HG03139 (cell line): Measurements from ENCODE around the gene B4GALT1.

Experiments used
- ATAC-seq: cut with Tn5 transposase; IDR thresholded peaks from one replicate; pipeline ENCODE4 v1.9.1; 2021; ENCODE audit not compliant: unreplicated experiment

The B4GALT1 gene

DNA sequence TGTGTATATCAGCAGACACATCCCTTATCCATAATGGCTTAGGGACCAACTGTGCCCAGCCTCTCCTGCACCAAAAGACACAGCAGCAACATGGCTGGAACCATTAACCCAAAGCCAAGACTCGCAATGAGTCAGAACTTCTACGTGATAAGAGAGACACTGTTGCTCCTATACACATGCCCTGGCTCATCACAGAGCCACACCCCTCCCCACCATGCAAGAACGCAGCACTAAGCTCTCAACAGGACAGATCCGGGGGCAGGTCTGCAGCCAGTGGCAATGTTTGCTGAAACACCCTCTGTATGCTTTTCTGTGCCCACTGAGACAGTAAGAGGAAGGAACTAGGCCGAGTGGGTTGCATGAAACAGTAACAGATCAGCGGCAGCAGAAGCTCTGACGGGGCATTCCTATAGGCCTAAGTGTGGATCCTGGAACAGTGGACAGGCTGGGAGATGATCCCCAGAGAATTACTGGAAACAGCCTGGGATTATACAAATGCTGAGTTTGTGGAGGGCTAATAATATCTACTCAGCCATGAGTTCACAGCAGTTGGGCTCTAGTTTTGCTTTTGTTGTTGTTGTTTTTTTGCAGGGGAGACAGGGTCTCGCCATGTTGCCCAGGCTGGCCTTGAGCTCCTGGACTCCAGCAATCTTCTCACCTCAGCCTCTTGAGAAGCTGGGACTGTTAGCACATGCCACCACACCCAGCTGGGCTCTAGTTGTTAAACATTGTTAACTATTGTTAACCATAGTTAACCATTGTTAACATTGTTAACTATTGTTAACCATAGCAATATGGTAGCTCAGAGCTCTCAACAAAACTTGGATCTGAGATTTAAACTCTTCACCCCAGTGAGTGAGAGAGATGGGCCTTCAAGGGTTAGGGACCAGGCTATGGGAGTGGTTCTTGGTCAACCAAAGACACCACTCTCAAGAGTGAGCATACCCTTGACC, 41.0 kb downstream of the B4GALT1 start:
- no peak for ATAC-seq

DNA sequence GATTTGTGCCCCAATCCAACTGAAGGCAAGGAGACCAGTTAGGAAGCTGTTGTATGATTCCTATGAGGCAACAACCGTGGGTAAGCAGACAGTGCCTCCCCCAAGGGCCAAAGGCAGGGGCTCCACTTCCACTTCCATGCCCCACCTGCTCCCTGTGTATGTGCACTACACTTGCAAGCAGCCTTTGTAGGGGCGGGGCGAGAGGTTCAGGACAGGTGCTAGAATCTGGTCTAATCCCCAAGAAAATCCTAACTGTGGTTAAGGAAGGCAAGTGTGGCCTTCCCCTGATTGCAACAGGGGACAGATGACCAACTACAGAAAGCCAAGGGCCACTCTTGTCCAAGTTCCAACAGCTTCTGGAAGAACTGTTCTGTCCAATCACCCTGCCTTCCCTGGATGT, 41.7 kb downstream of the B4GALT1 start:
- no peak for ATAC-seq

DNA sequence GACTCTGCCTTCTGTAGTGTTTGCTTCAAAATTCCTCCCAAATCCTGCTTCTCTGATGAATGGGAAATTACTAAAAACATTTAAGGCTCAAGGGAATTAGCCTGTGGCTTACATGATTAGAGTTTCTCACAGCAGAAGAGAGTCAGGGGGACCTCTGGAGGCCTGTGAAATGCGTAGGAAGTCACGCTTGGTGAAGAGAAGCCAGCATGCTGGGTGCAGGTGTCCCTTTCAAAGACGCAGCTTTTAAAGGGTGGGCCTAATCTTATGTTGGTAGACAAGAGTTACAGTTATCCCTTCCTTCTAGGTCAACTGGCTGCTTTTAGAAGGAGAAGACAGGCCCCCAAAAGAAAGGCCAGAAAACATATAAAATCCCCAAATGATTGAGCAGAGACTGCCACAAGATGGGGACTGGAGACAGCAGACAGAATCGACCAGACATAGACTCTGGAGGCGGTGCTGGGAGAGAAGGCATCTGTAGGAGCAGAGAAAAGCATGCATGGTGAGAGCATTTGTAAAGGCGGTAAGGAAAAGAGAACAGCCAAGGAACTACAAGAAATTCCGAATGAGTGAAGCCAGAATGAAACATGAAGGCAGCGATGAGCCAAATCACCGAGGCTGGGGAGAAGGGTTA, 42.3 kb downstream of the B4GALT1 start:
- no peak for ATAC-seq

DNA sequence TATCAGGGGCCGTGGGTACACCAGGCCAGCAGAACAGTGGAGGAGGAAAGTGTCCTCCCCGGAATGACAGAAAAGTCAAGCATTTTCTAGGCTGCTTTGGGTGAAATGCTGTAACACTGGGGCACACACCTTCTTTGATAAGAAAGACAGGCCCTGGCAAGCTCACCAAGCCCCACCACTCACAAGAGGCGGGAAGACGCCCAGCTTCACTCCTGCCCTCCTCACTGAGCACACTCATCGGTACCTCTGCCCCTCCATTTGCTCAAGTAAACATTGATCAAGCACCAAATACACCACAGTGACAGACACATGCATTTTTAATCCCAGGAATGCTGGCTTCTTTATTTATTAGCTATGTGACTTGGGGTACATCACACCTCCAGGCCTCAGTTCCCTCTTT, 43.1 kb downstream of the B4GALT1 start:
- ATAC-seq = no peak

DNA sequence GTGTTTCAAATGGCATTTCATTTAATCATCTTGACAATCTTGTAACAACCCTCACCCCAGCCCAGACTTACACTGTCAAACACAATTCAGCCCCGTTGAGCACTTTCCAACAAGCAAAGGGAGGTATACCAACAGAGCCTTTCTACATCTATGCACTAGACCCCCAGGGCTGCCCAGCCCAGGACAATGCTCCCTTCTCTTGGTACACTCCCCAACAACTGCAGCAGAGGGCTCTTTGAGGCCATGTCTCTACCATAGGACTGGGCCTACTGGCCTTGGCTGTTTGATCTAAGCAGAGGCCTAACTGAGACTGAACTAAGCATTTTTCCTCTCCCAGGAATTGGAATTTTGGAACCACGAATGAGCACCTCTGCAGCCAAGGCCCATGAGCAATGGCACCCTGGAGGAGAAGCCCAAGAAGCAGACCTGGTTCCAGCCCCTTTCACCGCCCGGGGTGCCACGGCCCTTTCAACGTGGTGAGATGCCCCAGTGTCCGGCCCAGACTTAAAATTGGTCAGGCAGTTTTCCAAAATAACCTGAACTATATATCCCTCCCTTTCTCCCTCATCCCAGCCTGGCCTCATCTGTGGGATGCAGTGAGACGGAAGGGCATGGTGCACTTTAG, 43.6 kb downstream of the B4GALT1 start:
- no peak for ATAC-seq

DNA sequence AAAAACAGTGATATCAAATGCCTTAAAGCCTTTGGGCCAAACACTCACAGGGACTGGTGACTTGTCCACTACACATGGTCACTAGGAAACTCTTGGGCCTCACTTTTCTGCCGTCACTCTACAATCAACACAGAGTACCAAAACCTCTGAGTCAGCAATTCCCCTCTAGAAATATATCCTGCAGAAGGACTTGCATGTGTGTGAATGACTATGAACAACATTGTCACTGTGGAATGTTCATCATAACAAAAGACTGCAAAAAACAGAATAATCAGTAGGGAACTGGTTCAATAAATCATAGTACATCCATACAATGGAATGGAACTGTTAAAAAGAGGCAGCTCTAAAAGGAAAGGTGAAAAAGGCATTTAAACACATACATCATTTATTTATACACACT, 46.5 kb downstream of the B4GALT1 start:
- ATAC-seq = no peak

DNA sequence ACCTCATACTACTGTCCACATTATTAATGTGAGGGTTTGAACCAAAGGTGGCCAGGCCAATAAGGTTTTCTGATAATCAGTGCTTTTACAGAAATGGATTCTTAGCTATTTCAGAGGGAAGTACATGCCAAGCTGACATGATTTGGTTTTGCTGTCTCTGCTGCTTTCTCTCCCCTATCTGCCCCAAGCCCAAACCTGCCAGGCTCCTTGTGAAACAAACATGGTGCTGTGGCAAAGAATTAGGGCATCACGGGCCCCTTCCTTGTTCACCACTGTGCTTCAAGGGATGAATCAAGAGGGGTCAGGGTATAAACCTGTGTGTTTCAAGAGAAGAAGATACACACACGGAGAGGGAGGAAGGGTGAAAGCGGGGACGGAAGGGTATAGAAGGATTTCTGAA, 49.3 kb downstream of the B4GALT1 start:
- ATAC-seq = no peak

DNA sequence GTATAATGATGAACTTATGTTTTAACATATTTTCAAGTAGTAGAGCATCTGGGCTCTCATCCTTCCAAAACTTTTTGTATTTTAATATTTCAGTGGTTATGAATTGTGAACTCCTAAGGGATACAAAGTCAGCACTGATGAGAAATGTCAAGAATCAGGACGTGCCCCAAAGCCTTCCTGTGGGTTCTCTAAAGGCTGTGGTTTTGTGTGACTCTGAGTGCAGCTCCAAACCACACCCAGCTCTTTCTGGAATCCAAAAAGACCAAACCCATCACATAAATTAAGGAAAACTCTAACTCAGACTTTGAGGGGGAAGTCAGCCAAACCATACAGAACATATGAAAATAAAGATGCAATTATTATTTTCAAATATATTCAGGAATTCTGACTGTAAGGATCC, 49.8 kb downstream of the B4GALT1 start:
- ATAC-seq = no peak

DNA sequence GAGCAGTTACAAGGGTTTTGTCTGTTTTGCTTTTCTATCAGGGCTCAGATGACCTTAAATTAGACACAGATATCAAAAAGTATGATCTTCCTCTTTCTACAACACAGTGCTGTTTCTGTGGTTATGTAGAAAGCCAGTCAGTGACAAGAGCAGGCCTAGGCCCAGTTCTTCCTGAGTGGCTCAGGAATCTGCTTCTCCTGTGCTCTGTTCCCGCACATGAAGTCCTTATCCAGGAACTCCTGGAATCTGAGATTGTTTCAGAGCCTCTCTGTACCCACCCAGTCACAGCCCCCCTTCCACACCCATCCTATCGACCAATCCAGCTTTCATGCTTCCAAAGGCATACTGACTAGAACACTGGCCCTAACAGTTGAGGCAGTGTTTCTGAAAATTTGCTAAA, 50.3 kb downstream of the B4GALT1 start:
- no peak for ATAC-seq

DNA sequence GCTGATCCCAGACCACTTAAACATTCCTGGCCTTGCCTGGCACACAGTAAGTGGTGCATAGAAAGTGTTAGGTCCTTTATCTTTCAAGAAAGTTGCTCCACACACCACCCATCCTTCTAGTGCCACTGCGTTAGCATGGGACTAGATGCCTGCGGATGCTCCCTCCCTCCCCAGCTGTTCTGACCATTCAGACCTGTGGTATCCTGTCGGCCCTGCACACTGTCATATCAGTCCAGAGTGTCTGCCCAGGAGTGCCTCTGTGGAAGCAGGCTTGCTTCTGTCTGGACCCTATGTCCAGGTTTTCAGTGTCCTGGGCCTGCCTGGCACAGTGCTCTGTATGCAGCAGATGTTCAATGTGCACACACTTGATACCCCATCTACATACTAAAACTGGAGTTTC, 52.4 kb downstream of the B4GALT1 start:
- ATAC-seq = no peak

DNA sequence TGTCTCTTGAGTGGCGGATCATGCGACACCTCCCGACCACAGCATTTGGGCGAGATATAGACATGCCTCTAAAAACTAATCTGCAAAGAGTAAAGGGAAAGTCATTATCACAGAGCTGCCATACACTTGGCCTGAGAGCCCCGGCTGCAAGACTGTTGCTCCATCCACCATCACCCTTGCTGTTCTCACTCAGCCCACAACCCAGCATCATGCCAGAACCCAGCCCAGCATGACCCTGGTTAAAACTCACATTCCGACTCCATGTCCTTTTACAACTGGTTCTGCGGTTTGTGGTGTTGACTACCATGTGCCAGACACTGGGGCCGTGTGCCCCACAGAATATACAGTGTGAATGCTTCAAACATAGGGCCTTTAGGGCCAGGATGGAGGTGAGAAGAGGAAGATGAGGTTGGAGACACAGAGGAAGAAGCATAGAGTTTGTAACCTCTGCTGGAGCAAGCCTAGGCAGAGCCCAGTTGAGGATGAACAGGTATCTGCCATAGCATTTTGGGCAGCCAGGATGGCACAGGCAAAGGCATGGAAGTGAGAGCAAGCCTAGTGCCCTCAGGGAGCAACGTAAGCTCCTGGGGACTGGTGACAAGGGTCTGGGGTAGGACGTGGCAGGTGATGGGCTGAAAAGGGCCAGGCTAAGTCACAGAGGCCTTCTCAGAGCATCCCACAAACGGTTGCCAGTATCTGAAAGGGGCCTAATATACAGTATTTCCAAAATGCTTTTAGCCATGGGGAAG, 53.2 kb downstream of the B4GALT1 start:
- ATAC-seq = no peak

DNA sequence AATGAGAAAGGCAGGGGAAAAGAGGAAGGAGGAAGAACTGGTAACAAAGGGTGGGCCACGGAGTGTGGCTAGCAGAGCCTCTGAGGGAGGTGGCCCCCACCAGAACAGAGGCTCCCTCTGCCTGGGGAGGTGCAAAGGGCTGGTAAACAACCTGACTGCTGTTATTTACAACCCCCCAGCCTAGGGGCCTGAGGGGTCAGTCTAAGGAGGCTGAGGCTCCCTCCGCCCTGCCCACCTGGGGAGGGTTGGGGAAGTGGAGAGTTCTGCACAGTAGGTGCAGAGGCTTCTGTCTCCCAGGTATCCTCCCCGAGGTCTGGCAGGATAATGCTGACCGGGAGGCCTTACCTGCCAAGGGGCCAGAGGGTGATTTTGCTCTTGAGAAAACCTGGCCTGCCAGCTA, 55.0 kb downstream of the B4GALT1 start:
- no peak for ATAC-seq

DNA sequence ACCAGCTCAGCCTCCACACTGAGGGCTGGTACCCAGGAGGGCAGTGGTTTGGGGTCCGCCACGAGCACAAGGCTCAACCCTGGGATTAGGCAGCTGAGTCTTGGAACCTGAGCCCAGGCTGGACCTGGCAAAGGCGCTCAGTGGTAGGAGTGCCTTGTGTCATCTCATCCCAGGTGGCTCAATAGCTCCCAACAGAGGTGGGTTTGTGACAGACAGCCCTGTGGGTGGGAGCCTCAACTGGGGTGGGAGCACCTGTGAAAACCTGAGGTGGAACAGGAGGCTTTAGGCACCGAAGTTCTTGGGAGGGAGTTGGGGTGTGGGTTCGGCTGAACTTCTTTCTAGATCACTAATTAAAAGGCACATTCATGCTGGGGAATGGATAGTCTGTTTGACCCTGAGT, 55.5 kb downstream of the B4GALT1 start:
- ATAC-seq = no peak

DNA sequence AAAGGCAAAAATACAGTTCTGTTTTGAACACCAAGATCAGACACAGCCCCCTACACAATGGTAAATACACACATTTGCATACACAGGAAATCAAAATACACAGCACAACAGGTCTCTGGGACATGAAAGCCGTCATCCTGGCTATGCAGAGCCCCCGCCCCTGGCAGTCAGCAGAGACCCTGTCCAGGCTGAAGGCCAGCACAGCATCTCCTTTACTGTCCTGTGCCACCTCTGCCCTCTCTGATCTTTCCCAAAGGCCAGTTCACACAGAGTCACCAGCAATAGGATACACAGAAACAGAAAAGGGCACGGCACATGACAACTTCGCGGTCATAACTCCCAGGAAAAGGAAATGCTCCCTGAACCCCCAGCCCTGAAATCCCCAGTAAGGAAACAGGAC, 56.5 kb downstream of the B4GALT1 start:
- ATAC-seq = no peak

DNA sequence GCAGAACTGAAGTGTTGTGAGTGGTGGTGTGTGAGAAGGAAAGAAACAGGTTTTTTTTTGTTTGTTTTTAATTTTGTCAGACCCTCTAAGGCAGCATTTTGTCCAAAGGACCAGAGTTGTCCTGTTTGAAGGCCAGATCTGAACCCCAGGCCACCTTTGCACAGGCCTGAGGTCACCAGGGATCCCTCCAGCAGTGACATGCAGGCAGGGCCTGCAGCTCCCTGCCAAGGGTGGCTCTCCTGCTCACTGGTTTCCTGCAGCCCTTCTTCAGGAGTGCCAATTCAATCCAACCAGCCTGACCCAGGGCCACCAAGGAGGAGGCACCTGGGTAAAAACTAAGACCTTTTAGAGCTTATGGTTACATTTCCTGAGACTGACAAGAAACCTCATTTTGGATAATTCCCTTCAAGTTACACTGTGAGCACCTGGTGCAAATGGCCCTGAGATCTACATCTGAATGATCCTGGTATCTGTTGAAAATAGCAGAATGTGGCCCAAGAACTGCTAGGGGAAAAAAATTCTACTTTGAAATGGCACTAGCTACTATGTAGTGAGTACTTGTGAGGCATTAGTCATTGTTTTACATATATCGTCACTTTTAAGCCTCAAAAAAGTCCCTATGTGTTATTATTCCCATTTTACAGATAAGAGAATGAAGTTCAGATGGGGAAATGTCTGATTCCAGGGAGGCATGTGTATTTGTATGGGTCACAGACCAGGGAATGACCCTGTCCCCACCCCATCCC, 57.1 kb downstream of the B4GALT1 start:
- no peak for ATAC-seq

DNA sequence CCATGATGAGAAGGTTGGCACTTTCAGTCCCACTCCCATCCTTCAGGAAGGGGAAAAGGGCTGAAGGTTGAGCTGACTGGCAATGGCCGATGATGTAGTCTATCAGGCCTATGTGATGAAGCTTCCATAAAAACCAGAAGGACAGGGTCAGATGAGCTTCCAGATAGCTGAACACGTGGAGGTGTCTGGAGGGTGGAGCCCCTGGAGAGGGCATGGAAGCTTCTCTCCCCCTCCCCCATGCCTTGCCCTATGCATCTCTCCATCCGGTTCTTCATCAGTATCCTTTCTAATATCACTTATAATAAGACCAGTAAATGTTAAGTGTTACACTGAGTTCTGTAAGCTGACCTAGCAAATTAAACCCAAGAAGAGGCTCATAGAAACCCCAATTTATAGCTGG, 58.0 kb downstream of the B4GALT1 start:
- no peak for ATAC-seq

DNA sequence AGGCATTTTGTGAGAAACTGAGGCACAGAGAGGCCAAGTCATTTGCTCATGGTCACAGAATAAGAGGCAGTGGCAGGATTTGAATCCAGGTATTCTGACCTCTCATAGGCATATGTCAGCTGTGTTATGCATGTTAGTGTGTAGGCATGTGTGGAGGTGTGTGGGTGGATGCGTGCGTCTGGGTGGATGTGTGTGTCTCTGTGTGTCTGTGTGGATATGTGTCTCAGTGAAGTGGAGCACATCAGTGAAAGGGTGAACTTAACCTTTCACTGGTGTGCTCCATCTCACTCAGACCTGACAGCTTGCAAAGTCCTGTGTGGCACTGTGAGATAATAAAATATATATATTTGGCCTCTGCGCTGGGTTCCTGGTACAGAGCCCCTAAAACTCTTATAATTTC, 58.7 kb downstream of the B4GALT1 start:
- ATAC-seq = no peak

DNA sequence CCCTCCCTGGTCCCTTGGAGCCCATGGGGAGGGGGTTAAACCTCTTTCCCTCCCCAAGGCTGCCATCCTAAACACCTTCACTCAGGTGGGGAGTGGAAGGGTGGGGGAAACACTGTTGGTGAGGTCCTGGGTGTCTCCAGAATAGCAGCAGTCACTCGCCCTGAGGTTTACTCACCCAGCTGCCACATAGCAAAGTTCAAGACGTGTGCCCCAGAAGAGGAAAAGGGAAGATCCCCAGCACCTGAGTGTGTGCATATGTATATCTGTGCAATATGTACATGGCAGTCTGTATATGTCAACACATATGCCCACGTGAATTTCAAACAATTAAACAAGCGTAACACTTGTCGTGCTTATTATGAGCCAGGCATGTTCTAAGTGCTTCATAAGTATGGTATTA, 59.4 kb downstream of the B4GALT1 start:
- no peak for ATAC-seq

DNA sequence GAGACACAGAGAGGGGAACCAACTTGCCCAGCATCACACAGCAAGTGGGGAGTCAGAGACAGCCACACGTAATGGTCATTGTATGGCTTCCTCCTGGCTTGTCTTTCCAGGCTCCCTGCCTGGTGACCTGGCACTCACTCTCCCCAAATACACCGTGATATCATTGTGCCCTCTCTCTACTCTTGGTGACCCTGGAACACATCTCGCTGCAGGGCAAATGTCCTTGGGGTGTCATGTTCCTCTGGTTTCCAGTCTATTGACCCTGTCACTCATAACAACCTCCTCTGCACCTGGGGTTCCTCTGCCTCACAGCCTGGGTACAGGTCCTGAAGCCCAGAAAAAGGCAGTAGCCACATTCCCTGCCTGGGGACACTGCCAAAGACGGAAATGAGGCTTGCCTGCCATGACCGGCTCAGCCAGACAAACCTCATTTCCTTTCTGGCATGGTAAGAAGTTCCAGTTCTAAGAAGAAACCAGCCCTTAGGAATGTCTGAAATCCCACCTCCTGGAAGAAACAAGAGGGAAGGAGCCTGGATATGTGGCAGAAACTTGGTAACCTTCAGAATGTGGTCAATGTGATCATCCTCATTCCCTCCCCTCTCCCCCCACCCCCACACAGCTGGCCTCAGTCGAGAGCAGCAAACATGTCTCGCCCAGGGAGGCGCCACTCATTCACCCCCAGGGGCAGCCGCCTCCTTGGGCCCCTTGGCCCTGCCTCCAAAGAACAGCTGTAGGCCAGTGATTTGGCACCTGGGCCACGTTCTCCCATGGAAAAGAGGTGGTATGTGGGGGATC, 60.1 kb downstream of the B4GALT1 start:
- no peak for ATAC-seq

DNA sequence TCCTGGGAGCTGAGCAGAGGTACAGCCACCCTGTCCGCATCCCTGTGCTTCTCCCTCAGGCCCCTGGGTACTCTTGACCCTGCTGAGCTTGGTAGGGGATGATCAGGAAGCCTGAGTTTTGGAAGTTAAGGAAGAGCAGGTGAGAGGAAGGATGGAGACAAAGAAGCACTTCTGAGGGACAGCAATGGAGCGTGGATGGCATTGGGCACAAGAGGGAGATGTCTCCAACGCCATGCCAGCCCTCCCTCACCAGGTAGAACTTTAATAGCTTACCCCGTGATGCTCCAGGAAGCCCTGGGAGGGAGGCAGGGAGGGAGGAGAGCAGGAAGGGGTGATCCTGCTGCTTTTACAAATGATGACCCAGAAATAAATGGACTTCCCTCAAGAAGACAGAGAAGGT, 60.8 kb downstream of the B4GALT1 start:
- ATAC-seq = no peak
